Thymus (tissue), 11 donors: ENCODE measurements around the gene VCP. TPM values are rescaled to one million over a fixed set of nuclear protein-coding genes. Genes with fewer than 3 reads are reported as not detected.
"Not testable (repeated sequence)": the region's sequence is repeated elsewhere in the genome, so short reads cannot be mapped to it uniquely, and the experiment has no call there.

ENCODE experiments used
- DNase-seq, 9 donors: peaks; one replicate each; pipeline ENCODE4 v3.0.0-alpha.2; 2013; ENCODE audit warnings: low spot score in 9 of 9, low read depth in 6 of 9, missing footprints in 1 of 9
- H3K27ac ChIP-seq, 2 donors: one replicate each; pipeline ENCODE4 v1.5.1; 2013; ENCODE audit warnings: control low read depth in 1 of 2, low read depth in 1 of 2, low read length in 1 of 2, mild to moderate bottlenecking in 1 of 2, moderate library complexity in 1 of 2
- H3K27me3 ChIP-seq, 2 donors: one replicate each; pipeline ENCODE4 v1.5.1; 2013; ENCODE audit warnings: low read length in 1 of 2; ENCODE audit not compliant: control insufficient read depth in 2 of 2, insufficient read depth in 1 of 2
- H3K36me3 ChIP-seq, 2 donors: one replicate each; pipeline ENCODE4 v1.5.1; 2013; ENCODE audit warnings: low read length in 1 of 2, mild to moderate bottlenecking in 1 of 2, moderate library complexity in 1 of 2; ENCODE audit not compliant: control insufficient read depth in 2 of 2, insufficient read depth in 2 of 2
- H3K4me1 ChIP-seq, 2 donors: one replicate each; pipeline ENCODE4 v1.5.1; 2013; ENCODE audit warnings: low read length in 2 of 2; ENCODE audit not compliant: control insufficient read depth in 2 of 2, insufficient read depth in 2 of 2
- H3K4me3 ChIP-seq, 2 donors: one replicate each; pipeline ENCODE4 v1.5.1; 2013; ENCODE audit warnings: low read length in 2 of 2, control low read depth in 1 of 2, mild to moderate bottlenecking in 1 of 2
- H3K9me3 ChIP-seq, 2 donors: one replicate each; pipeline ENCODE4 v1.5.1; 2013; ENCODE audit warnings: low read length in 1 of 2, mild to moderate bottlenecking in 1 of 2; ENCODE audit not compliant: control insufficient read depth in 2 of 2, insufficient read depth in 1 of 2
- WGBS: extraction: QIAGEN DNeasy Blood & Tissue Kit; methylation state at CpG from one replicate; pipeline ENCODE4 v1.1.7; 2013; 5-methylcytosine and 5-hydroxymethylcytosine counted together
- polyA plus RNA-seq: library from polyadenylated mRNA; stranded (reverse); fragments of 200-250 nt; gene quantifications from one replicate; pipeline ENCODE4 v1.2.3, GENCODE V29; 2013
- total RNA-seq: library from RNA; stranded (reverse); fragments of 120-200 nt; gene quantifications from one replicate; pipeline ENCODE4 v1.2.4, GENCODE V29; 2013
- donor health status: healthy.

Gene VCP
- total and polyA plus RNA-seq, 2 donors, result 71.1 to 227 TPM

DNA sequence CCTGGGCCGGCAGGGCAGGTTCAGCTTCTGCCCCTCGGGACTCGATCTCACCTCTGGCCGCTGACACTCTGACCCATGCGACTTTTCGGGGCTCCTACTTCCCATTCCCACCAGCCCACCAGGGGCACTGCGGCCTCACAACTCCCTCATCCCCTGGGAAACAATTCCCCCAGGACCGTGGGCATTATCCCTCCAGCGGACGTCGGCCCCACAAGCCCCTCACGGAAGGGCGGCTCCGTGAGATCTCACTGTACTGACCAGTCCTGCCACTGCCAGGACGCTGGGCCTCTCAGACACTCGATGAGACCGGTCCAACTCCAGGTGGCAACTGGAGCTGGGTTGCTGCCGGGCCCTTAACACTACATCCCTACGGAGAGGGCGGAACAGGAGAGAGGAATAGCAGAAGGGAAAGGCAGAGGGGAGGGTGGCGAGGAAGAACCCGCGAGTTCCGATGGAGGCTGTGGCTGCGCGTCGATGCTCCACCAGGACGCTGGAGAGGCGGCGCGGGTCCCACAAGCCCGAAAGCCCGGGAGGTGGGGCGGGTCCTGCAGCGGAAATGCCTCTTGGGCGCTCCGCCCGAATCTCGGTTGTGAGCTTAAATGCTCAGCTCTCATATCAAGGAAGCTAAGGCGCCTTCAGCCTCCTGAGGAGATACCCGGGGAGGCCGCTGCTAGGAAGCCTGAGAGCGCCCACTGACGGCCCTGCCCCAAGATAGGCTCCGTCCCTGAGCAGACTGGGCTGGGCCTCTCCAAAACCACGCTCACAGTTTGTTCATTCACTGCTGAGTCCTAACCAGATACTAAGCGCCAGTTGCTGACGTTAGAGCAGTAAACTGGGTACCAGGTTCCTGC is 36.3 kb downstream of the VCP start:
- Histone ChIP-seq H3K36me3 (peaks cover 0 to 3% of the 10 kb centered on the region in 2 donors), H3K27ac (peak overlapping the region in 1 of 2 donors; percentile 57), H3K4me3 (peak overlapping the region; percentile 21 to 40), H3K27me3 (no peaks in the 10 kb centered on the region), H3K9me3 (no peaks in the 10 kb centered on the region), H3K4me1 (peaks cover 7 to 12% of the 10 kb centered on the region in 2 donors)
- DNase-seq, result peak in 6 of 9 donors; percentile 39 to 82 (median 58)
- 47% methylated on average over 48 of the region's 48 CpGs for WGBS

DNA sequence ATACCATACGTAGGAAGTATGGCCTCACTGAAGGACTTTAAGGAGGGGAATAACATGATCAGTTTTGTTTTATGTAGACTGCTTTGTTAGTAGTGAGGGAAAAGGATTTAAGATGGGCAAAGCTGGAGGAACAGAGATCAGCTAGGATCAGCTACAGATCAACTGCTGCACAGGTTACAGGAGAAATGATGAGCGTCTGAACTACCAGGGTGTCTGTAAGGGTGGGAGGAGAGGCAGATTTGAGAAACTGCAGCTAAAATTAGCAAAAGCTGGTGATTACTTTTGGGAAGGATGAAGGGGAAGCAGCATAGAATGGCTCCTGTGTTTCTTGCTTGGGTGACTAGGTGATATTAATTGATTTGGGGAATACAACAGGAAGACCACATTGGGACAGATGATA is 39.3 kb downstream of the VCP start:
- peaks cover 0 to 3% of the 10 kb centered on the region in 2 donors for H3K36me3 ChIP-seq
- H3K27ac ChIP-seq, result no peak overlapping the region
- no peaks in the 10 kb centered on the region for H3K9me3 ChIP-seq
- WGBS, result 97% methylated on average over 2 of the region's 2 CpGs
- no peak overlapping the region for H3K4me3 ChIP-seq
- DNase-seq, result no peak
- no peaks in the 10 kb centered on the region for H3K27me3 ChIP-seq
- H3K4me1 ChIP-seq, result peaks cover 7 to 22% of the 10 kb centered on the region in 2 donors

- no peaks in the 10 kb centered on the region for H3K9me3 ChIP-seq
- no peaks in the 10 kb centered on the region for H3K27me3 ChIP-seq
- H3K27ac ChIP-seq, result no peak overlapping the region
- H3K4me1 ChIP-seq, result peaks cover 16 to 35% of the 10 kb centered on the region in 2 donors
- DNase-seq, result no peak
- H3K4me3 ChIP-seq, result no peak overlapping the region
- WGBS, result 89% methylated on average over 2 of the region's 2 CpGs
- H3K36me3 ChIP-seq, result no peaks in the 10 kb centered on the region
These were observed 42.6 kb downstream of the VCP start for GRCh38 chr9:35029852-35030251.

DNA sequence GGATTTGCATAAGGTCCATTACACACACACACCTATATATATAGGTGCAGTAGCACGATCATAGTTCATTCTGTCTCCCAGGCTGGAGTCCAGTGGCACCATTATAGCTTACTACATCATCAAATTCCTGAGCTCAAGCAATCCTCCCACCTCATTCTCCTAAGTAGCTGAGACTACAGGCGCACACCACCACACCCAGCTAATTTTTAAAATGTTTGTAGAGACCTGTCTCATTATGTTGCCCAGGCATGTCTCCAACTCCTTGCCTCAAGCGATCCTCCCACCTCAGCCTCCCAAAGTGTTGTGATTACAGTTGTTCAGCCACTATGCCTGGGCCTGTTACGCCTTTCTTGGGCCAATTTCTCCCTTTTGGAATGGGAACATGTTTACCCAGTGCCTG is 43.2 kb downstream of the VCP start:
- Histone ChIP-seq H3K4me1 (peaks cover 16 to 35% of the 10 kb centered on the region in 2 donors), H3K27ac (peak overlapping the region in 1 of 2 donors; percentile 80), H3K9me3 (no peaks in the 10 kb centered on the region), H3K27me3 (no peaks in the 10 kb centered on the region), H3K4me3 (no peak overlapping the region), H3K36me3 (no peaks in the 10 kb centered on the region)
- 93% methylated on average over 4 of the region's 4 CpGs for WGBS
- DNase-seq, result no peak

GRCh38 chr9:35028341-35028740 is 44.1 kb downstream of the VCP start:
- DNase-seq, result peak in 1 of 9 donors; percentile 16
- no peak overlapping the region for H3K4me3 ChIP-seq

GRCh38 chr9:35027860-35028259 is 44.6 kb downstream of the VCP start:
- H3K4me3 ChIP-seq, result no peak overlapping the region
- H3K27me3 ChIP-seq, result no peaks in the 10 kb centered on the region
- H3K4me1 ChIP-seq, result peaks cover 20 to 43% of the 10 kb centered on the region in 2 donors
- no peaks in the 10 kb centered on the region for H3K36me3 ChIP-seq
- peak overlapping the region; percentile 43 to 80 for H3K27ac ChIP-seq
- DNase-seq, result peak in 5 of 9 donors; percentile 33 to 71 (median 41)
- WGBS, result 1% methylated on average over 1 of the region's 1 CpG
- H3K9me3 ChIP-seq, result no peaks in the 10 kb centered on the region

More at GRCh38 chr9:35028341-35028740, 44.1 kb downstream of the VCP start:
- Histone ChIP-seq H3K27me3 (no peaks in the 10 kb centered on the region), H3K4me1 (peaks cover 20 to 40% of the 10 kb centered on the region in 2 donors), H3K36me3 (no peaks in the 10 kb centered on the region), H3K27ac (peak overlapping the region; percentile 0 to 80), H3K9me3 (no peaks in the 10 kb centered on the region)

DNA sequence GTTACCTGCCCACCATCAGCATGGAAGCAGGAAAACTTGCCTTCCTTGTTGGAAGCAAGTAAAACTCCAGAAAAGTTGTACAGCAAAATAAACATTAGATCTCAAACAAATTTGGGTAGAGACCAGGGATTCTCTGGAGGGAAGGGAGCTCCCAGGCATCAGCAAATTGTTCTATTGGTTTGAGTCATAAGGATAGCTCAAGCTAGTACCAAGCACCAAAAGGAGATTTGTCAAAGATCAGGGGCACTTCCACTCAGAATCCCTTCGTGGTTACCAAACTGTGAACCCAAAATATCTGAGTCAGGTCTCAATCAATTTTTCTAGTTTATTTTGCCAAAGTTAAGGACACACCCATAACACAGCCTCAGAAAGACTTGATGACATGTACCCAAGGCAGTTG is 45.1 kb downstream of the VCP start:
- Histone ChIP-seq H3K27ac (peak overlapping the region; percentile 49 to 80), H3K9me3 (no peaks in the 10 kb centered on the region), H3K27me3 (no peaks in the 10 kb centered on the region), H3K4me1 (peaks cover 20 to 46% of the 10 kb centered on the region in 2 donors), H3K36me3 (no peaks in the 10 kb centered on the region), H3K4me3 (no peak overlapping the region)
- 91% methylated on average over 1 of the region's 1 CpG for WGBS
- peak in 1 of 9 donors; percentile 21 for DNase-seq

- H3K36me3 ChIP-seq, result no peaks in the 10 kb centered on the region
- peak overlapping the region; percentile 5 to 80 for H3K27ac ChIP-seq
- peak in 2 of 9 donors; percentile 21 to 48 for DNase-seq
- H3K4me3 ChIP-seq, result no peak overlapping the region
- H3K27me3 ChIP-seq, result no peaks in the 10 kb centered on the region
- WGBS, result 53% methylated on average over 3 of the region's 3 CpGs
- no peaks in the 10 kb centered on the region for H3K9me3 ChIP-seq
- H3K4me1 ChIP-seq, result peaks cover 20 to 46% of the 10 kb centered on the region in 2 donors
These were observed 45.8 kb downstream of the VCP start for GRCh38 chr9:35026671-35027070.

DNA sequence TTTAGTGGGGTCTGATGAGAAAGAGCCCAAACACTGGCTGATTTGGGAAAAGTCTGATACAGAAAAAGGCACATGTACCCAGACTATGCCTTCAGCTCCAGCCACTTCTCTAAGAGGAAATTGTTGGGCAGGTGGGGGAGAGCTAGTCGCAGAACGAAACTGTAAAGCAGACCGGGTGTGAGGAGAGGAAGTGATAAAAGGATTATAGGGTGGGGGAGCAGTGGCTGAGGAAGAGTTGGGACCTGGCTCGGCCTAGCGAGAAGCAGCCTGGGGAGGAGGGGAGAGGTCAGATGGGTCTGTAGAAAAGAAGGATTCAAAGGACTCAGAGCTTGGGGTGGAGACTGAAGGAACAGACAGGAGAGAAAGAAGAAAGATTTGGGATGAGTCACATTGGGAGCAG is 49.0 kb downstream of the VCP start:
- not testable (repeated sequence) for H3K9me3 ChIP-seq, H3K27me3 ChIP-seq, H3K36me3 ChIP-seq, H3K4me3 ChIP-seq, H3K27ac ChIP-seq
- peaks cover 20 to 39% of the 10 kb centered on the region in 2 donors for H3K4me1 ChIP-seq
- peak in 2 of 9 donors; percentile 23 to 57 for DNase-seq
- 3% methylated on average over 5 of the region's 5 CpGs for WGBS
